Inferior parietal cortex (tissue), 1 donor: Measurements from ENCODE around the gene UBE2J1.

Experiments used
- DNase-seq: peaks from one replicate; pipeline ENCODE4 v3.0.0-alpha.2; 2016; ENCODE audit errors: extremely low spot score

UBE2J1 gene

GRCh38 chr6:89368107-89368506, 15.6 kb upstream of the UBE2J1 start:
- DNase-seq, result peak; percentile 85

GRCh38 chr6:89364586-89364985, 12.1 kb upstream of the UBE2J1 start:
- DNase-seq, result no peak

- DNase-seq, result no peak
Measured at GRCh38 chr6:89361171-89361570, 8.6 kb upstream of the UBE2J1 start.

- no peak for DNase-seq
Measured at GRCh38 chr6:89360415-89360999, 8.0 kb upstream of the UBE2J1 start.

- no peak for DNase-seq
Measured at GRCh38 chr6:89359561-89359960, 7.0 kb upstream of the UBE2J1 start.

GRCh38 chr6:89357390-89357789, 4.9 kb upstream of the UBE2J1 start:
- DNase-seq, result no peak

GRCh38 chr6:89356642-89357170, 4.2 kb upstream of the UBE2J1 start:
- DNase-seq, result no peak

- no peak for DNase-seq
Measured at GRCh38 chr6:89355511-89356194, 3.1 kb upstream of the UBE2J1 start.

- DNase-seq, result no peak
Measured at GRCh38 chr6:89353702-89354392, 1.3 kb upstream of the UBE2J1 start.

GRCh38 chr6:89353118-89353556, 615 bp upstream of the UBE2J1 start:
- DNase-seq, result no peak

GRCh38 chr6:89351671-89352277, 748 bp downstream of the UBE2J1 start:
- peak; percentile 51 for DNase-seq

GRCh38 chr6:89350281-89350966, 2.1 kb downstream of the UBE2J1 start:
- no peak for DNase-seq

- no peak for DNase-seq
Measured at GRCh38 chr6:89348372-89348771, 4.2 kb downstream of the UBE2J1 start.

- no peak for DNase-seq
Measured at GRCh38 chr6:89347825-89348224, 4.7 kb downstream of the UBE2J1 start.

- no peak for DNase-seq
Measured at GRCh38 chr6:89346433-89346832, 6.1 kb downstream of the UBE2J1 start.

GRCh38 chr6:89339565-89339964, 13.0 kb downstream of the UBE2J1 start:
- no peak for DNase-seq

- DNase-seq, result no peak
Measured at GRCh38 chr6:89335164-89335563, 17.4 kb downstream of the UBE2J1 start.

- no peak for DNase-seq
Measured at GRCh38 chr6:89330910-89331309, 21.6 kb downstream of the UBE2J1 start.

GRCh38 chr6:89328976-89329375, 23.5 kb downstream of the UBE2J1 start:
- no peak for DNase-seq

- DNase-seq, result no peak
Measured at GRCh38 chr6:89324304-89324703, 28.2 kb downstream of the UBE2J1 start.

- DNase-seq, result no peak
Measured at GRCh38 chr6:89323511-89323971, 29.0 kb downstream of the UBE2J1 start.
